CD4-positive, alpha-beta T cell (primary cell): Measurements from ENCODE around the gene MSI2. TPM values are rescaled to one million over a fixed set of nuclear protein-coding genes. Genes with fewer than 3 reads are reported as not detected.

Experiments
- ATAC-seq: fragments of 200-7000 bp; cut with Tn5 transposase; one replicate; pipeline ENCODE4 v1.10.0; 2022; ENCODE audit warnings: mild to moderate bottlenecking; ENCODE audit not compliant: poor library complexity
- CTCF ChIA-PET: fragments of 350-600 bp; sonication (Branson Sonifier 250); formaldehyde crosslinking; loops from one replicate; lab custom pipeline; 2021; ENCODE audit warnings: antibody characterized with exemption, inconsistent platforms; lab: Charles Lee
- POLR2A ChIA-PET: fragments of 350-600 bp; sonication (Branson Sonifier 250); formaldehyde crosslinking; loops from one replicate; lab custom pipeline; 2021; ENCODE audit warnings: antibody characterized with exemption, inconsistent platforms; lab: Charles Lee
- DNase-seq, 14 experiments: peaks; one replicate each; pipeline ENCODE4 v3.0.0-alpha.2; 2013 to 2020; ENCODE audit warnings: mixed read lengths in 2 of 14
- H3K27ac ChIP-seq, 2 donors: one replicate each; pipeline versions ENCODE4 v1.5.1 to v1.7.0; 2013; ENCODE audit warnings: low read length in 2 of 2, low read depth in 1 of 2, mild to moderate bottlenecking in 1 of 2
- H3K27me3 ChIP-seq, 2 experiments: 1 replicate in 1 of 2; 2 replicates in 1 of 2; pipeline versions ENCODE4 v1.6.1 to v1.7.0; 2013; ENCODE audit warnings: low read length in 2 of 2, control low read depth in 1 of 2, mild to moderate bottlenecking in 1 of 2, moderate library complexity in 1 of 2; ENCODE audit not compliant: insufficient read depth in 2 of 2, control insufficient read depth in 1 of 2
- H3K36me3 ChIP-seq: one replicate; pipeline ENCODE4 v1.6.1; 2013; ENCODE audit warnings: low read length, control low read depth; ENCODE audit not compliant: insufficient read depth
- H3K4me1 ChIP-seq: one replicate; pipeline ENCODE4 v1.6.1; 2013; ENCODE audit warnings: low read length, control low read depth; ENCODE audit not compliant: insufficient read depth
- H3K4me3 ChIP-seq: one replicate; pipeline ENCODE4 v1.5.1; 2013; ENCODE audit warnings: mild to moderate bottlenecking, low read length, moderate library complexity
- H3K9me3 ChIP-seq, 2 experiments: 1 replicate in 1 of 2; 2 replicates in 1 of 2; pipeline versions ENCODE4 v1.6.1 to v1.7.0; 2013; ENCODE audit warnings: low read length in 2 of 2, mild to moderate bottlenecking in 2 of 2, control low read depth in 1 of 2, moderate library complexity in 1 of 2; ENCODE audit not compliant: control insufficient read depth in 1 of 2, insufficient read depth in 1 of 2
- H3K27ac Mint-ChIP-seq: one replicate; pipeline ENCODE4 v1.8.0; 2020; ENCODE audit warnings: mixed read lengths
- H3K27me3 Mint-ChIP-seq: one replicate; pipeline ENCODE4 v1.8.0; 2021; ENCODE audit warnings: mixed read lengths
- H3K36me3 Mint-ChIP-seq: one replicate; pipeline ENCODE4 v1.8.0; 2021; ENCODE audit warnings: low read depth, mixed read lengths
- H3K4me1 Mint-ChIP-seq: one replicate; pipeline ENCODE4 v1.8.0; 2021; ENCODE audit warnings: low read depth, mixed read lengths
- H3K4me3 Mint-ChIP-seq: one replicate; pipeline ENCODE4 v1.8.0; 2020; ENCODE audit warnings: mild to moderate bottlenecking, mixed read lengths
- H3K9me3 Mint-ChIP-seq: one replicate; pipeline ENCODE4 v1.8.0; 2020; ENCODE audit warnings: mixed read lengths
- intact Hi-C, 2 experiments: fragments of 100-400 bp; cut with DNase I in 1 of 2; cut with micrococcal nuclease in 1 of 2; formaldehyde crosslinking; loops; one replicate each; pipeline versions ENCODE4 v1.15.1 to v1.9.0; 2023 to 2025; cut with DNase I, micrococcal nuclease
- total RNA-seq, 174 experiments: library from RNA in 2 of 174; stranded (reverse) in 2 of 174; gene quantifications; one replicate each; pipeline ENCODE4 v1.2.3 and lab custom pipeline; 2021 to 2026
- TF ChIP-seq, protein P1 (sequence below): fragments of 200-600 bp; IDR thresholded peaks from one replicate; pipeline ENCODE4 v1.8.0; 2022; ENCODE audit warnings: antibody characterized with exemption, mild to moderate bottlenecking

The MSI2 gene
- total RNA-seq, 2 experiments from 2014 or later: 129 to 132 TPM

DNA sequence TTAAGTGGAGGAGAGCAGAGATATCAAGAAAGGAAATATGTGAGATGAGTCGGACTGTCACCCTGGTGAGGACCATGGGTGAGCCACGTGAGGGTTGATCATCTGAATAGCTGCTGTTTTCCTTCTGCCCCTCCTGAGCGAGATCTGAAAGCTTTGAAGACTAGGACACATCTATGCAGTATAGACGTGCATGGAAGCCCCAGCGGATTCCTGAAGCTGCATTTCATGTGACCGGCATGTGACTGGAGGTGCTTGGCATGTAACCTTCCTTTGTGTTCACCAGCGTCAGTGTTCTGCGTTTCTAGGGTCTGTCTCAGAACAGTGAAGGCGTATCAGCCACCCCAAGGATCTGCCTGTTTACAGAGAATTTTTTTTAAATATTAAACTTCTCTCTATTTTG lies 75.1 kb downstream of the MSI2 start:
- intact Hi-C loops: no loop called here
- DNase-seq: no peak
- H3K27me3 ChIP-seq: no peaks in the 10 kb centered on the region
- H3K27me3 Mint-ChIP-seq: no peaks in the 10 kb centered on the region
- CTCF ChIA-PET: interaction anchor here (1.3 kb wide), 1 partner anchor 11 kb away, joined by 3 read pairs; no protein-coding TSS in a partner anchor
- no peak overlapping the region for H3K4me3 ChIP-seq
- POLR2A ChIA-PET: no interaction called here
- TF ChIP-seq, protein P1, sequence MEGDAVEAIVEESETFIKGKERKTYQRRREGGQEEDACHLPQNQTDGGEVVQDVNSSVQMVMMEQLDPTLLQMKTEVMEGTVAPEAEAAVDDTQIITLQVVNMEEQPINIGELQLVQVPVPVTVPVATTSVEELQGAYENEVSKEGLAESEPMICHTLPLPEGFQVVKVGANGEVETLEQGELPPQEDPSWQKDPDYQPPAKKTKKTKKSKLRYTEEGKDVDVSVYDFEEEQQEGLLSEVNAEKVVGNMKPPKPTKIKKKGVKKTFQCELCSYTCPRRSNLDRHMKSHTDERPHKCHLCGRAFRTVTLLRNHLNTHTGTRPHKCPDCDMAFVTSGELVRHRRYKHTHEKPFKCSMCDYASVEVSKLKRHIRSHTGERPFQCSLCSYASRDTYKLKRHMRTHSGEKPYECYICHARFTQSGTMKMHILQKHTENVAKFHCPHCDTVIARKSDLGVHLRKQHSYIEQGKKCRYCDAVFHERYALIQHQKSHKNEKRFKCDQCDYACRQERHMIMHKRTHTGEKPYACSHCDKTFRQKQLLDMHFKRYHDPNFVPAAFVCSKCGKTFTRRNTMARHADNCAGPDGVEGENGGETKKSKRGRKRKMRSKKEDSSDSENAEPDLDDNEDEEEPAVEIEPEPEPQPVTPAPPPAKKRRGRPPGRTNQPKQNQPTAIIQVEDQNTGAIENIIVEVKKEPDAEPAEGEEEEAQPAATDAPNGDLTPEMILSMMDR: no peak
- peaks cover 12% of the 10 kb centered on the region for H3K36me3 Mint-ChIP-seq
- no peak overlapping the region for H3K27ac Mint-ChIP-seq
- ATAC-seq: no peak
- H3K27ac ChIP-seq: no peak overlapping the region
- no peaks in the 10 kb centered on the region for H3K36me3 ChIP-seq
- no peaks in the 10 kb centered on the region for H3K9me3 ChIP-seq
- H3K4me3 Mint-ChIP-seq: no peak overlapping the region
- H3K9me3 Mint-ChIP-seq: no peaks in the 10 kb centered on the region
- no peaks in the 10 kb centered on the region for H3K4me1 ChIP-seq
- H3K4me1 Mint-ChIP-seq: peaks cover 30% of the 10 kb centered on the region

DNA sequence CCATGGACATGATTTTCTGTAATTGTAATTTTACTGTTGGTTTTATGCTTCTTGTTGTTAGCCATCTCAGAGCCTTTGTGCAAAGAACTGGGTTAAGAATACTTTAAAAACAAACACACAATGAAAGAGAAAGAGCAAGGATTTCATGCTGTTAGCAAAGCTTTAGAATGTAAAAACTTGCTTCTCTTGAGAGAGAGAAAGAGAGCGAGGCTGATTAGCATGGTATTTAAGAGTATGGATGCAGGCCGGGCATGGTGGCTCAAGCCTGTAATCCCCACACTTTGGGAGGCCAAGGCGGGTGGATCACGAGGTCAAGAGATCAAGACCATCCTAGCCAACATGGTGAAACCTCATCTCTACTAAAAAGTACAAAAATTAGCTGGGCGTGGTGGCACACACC lies 76.2 kb downstream of the MSI2 start:
- Histone ChIP-seq H3K27ac (no peak overlapping the region), H3K27me3 (no peaks in the 10 kb centered on the region), H3K9me3 (no peaks in the 10 kb centered on the region), H3K36me3 (peaks cover 3% of the 10 kb centered on the region), H3K4me3 (no peak overlapping the region), H3K4me1 (no peaks in the 10 kb centered on the region)
- Mint-ChIP-seq H3K9me3 (no peaks in the 10 kb centered on the region), H3K36me3 (peaks cover 12% of the 10 kb centered on the region), H3K27me3 (no peaks in the 10 kb centered on the region), H3K4me1 (peaks cover 27% of the 10 kb centered on the region), H3K27ac (no peak overlapping the region), H3K4me3 (no peak overlapping the region)
- intact Hi-C loops: no loop called here
- POLR2A ChIA-PET: no interaction called here
- CTCF ChIA-PET: no interaction called here
- DNase-seq (no peak), ATAC-seq (no peak)
- TF ChIP-seq, protein P1: no peak

DNA sequence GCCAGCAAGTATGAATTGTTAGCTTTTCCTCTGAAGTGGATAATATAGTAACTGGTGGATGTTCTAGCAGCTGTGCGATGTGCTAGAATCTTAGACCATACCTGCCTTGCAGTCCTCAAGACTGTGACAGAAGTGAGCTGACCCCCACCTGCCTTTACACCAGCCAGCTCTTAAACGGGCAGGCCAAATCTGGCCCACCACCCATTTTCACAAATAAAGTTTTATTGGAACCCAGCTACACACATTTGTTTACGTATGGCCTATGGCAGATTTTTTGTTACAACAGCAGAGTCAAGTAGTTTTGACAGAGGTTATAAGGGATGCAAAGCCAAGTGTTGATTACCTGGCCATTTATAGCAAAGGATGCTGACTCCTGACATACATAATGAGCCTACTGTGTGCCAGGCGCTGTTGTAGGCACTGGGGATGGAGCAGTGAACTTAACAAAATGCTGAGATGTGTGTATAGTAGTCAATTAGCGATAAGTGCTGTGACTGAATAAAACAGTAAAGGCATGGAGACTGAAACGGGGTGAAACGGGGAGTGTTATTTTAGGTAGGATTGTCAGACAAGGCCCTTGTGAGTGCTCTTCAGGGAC lies 79.0 kb downstream of the MSI2 start:
- H3K9me3 Mint-ChIP-seq: no peaks in the 10 kb centered on the region
- intact Hi-C loops: no loop called here
- TF ChIP-seq, protein P1: no peak
- H3K36me3 ChIP-seq: peaks cover 12% of the 10 kb centered on the region
- ATAC-seq: no peak
- peaks cover 17% of the 10 kb centered on the region for H3K36me3 Mint-ChIP-seq
- POLR2A ChIA-PET: no interaction called here
- no peak overlapping the region for H3K27ac Mint-ChIP-seq
- no peak overlapping the region for H3K27ac ChIP-seq
- H3K9me3 ChIP-seq: no peaks in the 10 kb centered on the region
- DNase-seq: no peak
- H3K4me3 Mint-ChIP-seq: no peak overlapping the region
- H3K4me3 ChIP-seq: no peak overlapping the region
- no peaks in the 10 kb centered on the region for H3K27me3 ChIP-seq
- H3K4me1 Mint-ChIP-seq: peaks cover 35% of the 10 kb centered on the region
- H3K4me1 ChIP-seq: no peaks in the 10 kb centered on the region
- CTCF ChIA-PET: no interaction called here
- H3K27me3 Mint-ChIP-seq: no peaks in the 10 kb centered on the region
